ENCODE data around the gene PDE6B. TPM values are rescaled to one million over a fixed set of nuclear protein-coding genes. Genes with fewer than 3 reads are reported as not detected.
A peak's percentile ranks its signal among the peaks of the same experiment; 100 is the strongest.
"Not testable (repeated sequence)": the region's sequence is repeated elsewhere in the genome, so short reads cannot be mapped to it uniquely, and the experiment has no call there.

PDE6B gene
- total RNA-seq, 2 experiments from 2014 or later, result not detected

DNA sequence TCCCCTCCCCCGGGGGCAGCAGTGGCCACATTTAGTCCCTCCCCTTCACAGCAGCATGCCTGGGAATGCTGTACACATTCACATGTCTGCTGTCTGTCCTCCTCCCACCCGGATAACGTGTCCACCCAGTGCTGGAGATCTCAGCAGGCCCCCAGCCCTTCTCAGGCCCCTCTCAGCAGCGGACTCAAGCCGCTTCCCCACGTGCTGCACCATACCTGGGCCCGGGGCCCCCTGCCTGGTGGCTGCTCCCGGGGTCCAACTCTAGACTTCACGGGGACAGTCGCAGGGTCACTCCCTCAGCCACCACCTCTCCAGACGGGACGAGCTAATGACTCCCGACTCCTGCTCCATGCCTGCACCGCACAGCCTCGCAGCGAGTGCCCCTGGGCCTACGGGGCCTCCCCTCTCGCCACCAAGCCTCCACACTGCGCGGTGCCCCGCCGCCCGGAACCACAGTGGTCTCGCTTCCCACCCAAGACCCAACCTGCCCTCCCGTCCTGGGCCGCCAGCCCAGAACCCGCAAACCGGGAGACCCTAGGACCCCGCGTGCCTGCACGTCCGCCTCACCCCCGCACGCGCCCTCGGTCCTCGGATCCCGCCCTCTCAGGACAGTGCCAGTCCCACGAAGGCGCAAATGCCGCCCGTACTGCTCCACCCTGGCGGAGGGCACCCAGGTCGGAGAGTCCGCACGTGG, 79.0 kb downstream of the PDE6B start:
- POLR2A ChIA-PET, result no interaction called here

DNA sequence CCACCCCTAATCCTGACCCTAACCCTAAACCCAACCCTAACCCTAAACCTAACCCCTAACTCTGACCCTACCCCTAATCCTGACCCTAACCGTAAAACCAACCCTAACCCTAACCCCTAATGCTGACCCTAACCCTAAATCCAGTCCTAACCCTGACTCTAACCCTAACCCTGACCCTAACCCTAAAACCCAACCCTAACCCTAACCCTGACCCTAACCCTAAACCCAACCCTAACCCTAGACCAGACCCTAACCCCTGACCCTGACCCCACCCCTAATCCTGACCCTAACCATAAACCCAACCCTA, 79.6 kb downstream of the PDE6B start:
- Histone ChIP-seq H3K4me1 (ENCODE audit: insufficient read depth, low read length, poor library complexity, severe bottlenecking) (peaks cover 12% of the 10 kb centered on the region), H3K4me3 (ENCODE audit: low read depth, low read length, poor library complexity, severe bottlenecking) (peak overlapping the region; percentile 82), H3K4me2 (ENCODE audit: low read length) (no peak overlapping the region), H3K79me2 (ENCODE audit: insufficient read depth, low read depth, low read length) (peaks cover 14% of the 10 kb centered on the region; the same call in 1 of the 2 replicates), H3K9me2 (ENCODE audit: insufficient read depth, low read length) (no peaks in the 10 kb centered on the region), H4K20me1 (ENCODE audit: insufficient read depth, low read length) (no peaks in the 10 kb centered on the region), H3K36me3 (ENCODE audit: insufficient read depth, low read length) (peaks cover 11% of the 10 kb centered on the region), H2AFZ (ENCODE audit: low read length) (no peak overlapping the region), H3K27ac (ENCODE audit: low read depth, low read length, poor library complexity, severe bottlenecking) (no peak overlapping the region), H3K9me3 (ENCODE audit: low read length) (no peaks in the 10 kb centered on the region)
- ChIA-PET POLR2A (no interaction called here), CTCF (ENCODE audit: unreplicated experiment) (no interaction called here)
- BruUV-seq (replicated peaks), result no TSS peak
- TF ChIP-seq, protein P1, sequence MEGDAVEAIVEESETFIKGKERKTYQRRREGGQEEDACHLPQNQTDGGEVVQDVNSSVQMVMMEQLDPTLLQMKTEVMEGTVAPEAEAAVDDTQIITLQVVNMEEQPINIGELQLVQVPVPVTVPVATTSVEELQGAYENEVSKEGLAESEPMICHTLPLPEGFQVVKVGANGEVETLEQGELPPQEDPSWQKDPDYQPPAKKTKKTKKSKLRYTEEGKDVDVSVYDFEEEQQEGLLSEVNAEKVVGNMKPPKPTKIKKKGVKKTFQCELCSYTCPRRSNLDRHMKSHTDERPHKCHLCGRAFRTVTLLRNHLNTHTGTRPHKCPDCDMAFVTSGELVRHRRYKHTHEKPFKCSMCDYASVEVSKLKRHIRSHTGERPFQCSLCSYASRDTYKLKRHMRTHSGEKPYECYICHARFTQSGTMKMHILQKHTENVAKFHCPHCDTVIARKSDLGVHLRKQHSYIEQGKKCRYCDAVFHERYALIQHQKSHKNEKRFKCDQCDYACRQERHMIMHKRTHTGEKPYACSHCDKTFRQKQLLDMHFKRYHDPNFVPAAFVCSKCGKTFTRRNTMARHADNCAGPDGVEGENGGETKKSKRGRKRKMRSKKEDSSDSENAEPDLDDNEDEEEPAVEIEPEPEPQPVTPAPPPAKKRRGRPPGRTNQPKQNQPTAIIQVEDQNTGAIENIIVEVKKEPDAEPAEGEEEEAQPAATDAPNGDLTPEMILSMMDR (conservative IDR thresholded peaks at IDR 0.05; ENCODE audit: low read length), result no peak
- no peak for TF ChIP-seq EZH2phosphoT487 (IDR thresholded peaks at IDR 0.05; ENCODE audit: borderline replicate concordance, low read depth, low read length)
- intact Hi-C loops (cut with micrococcal nuclease; ENCODE audit: unreplicated experiment), result no loop called here
- DNase-seq (ENCODE audit: low spot score), result no peak

More for the DNA sequence above, 79.0 kb downstream of the PDE6B start:
- BruUV-seq (replicated peaks), result no TSS peak
- Histone ChIP-seq H3K9me3 (ENCODE audit: low read length) (no peaks in the 10 kb centered on the region), H3K4me2 (ENCODE audit: low read length) (no peak overlapping the region), H3K36me3 (ENCODE audit: insufficient read depth, low read length) (peaks cover 11% of the 10 kb centered on the region), H3K79me2 (ENCODE audit: insufficient read depth, low read depth, low read length) (peaks cover 14% of the 10 kb centered on the region; the same call in 1 of the 2 replicates), H2AFZ (ENCODE audit: low read length) (no peak overlapping the region), H3K4me3 (ENCODE audit: low read depth, low read length, poor library complexity, severe bottlenecking) (no peak overlapping the region), H3K4me1 (ENCODE audit: insufficient read depth, low read length, poor library complexity, severe bottlenecking) (peaks cover 17% of the 10 kb centered on the region), H4K20me1 (ENCODE audit: insufficient read depth, low read length) (no peaks in the 10 kb centered on the region), H3K9me2 (ENCODE audit: insufficient read depth, low read length) (no peaks in the 10 kb centered on the region), H3K27ac (ENCODE audit: low read depth, low read length, poor library complexity, severe bottlenecking) (no peak overlapping the region)
- CTCF ChIA-PET (ENCODE audit: unreplicated experiment), result no interaction called here
- intact Hi-C loops (cut with micrococcal nuclease; ENCODE audit: unreplicated experiment), result no loop called here
- DNase-seq (ENCODE audit: low spot score), result no peak
- no peak for TF ChIP-seq EZH2phosphoT487 (IDR thresholded peaks at IDR 0.05; ENCODE audit: borderline replicate concordance, low read depth, low read length)
- TF ChIP-seq, protein P1 (conservative IDR thresholded peaks at IDR 0.05; ENCODE audit: low read length), result no peak

DNA sequence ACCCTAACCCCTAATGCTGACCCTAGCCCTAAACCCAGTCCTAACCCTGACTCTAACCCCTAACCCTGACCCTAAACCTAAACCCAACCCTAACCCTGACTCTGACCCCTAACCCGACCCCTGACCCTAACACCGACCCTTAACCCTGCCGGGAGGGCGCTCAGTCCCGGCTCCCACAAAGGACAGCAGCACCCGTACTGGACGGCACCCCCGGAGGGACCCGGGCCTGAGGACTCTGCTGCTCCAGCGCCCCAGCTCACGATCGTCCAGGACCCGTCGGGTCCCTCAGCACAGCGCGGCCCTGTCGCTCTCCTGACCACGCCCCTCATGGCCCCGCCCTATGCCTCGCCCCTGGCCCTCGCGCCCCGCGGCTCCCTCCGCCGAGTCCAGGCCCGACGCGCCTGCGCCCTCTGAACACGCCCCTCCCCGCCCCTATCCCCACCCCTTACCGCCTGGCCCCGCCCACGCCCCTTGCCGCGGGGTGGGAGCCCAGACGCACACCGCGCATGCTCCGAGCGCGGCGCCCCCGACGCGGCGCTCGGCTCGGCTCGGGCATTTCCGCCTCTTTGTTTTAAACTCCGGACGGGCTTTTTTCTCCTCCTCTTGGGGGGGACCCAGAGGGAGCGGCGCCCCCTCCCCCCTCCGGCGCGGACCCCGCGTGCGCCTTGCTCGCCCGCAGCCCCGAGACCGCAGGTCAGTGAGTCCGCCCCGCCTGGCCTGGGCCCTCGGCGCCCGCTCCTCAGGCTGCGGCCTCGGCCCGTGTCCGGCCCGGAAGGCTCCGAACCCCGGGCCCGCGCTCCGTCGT, 80.1 kb downstream of the PDE6B start, which contains the start of gene PCGF3:
Gene PCGF3, plus strand, starts transcription at position 555 of the 805 bp plus-strand sequence. CDS start 27,849 bp downstream, outside the sequence.
- Histone ChIP-seq H3K4me3 (ENCODE audit: low read depth, low read length, poor library complexity, severe bottlenecking) (peak within 1 kb of the TSS; percentile 82), H3K36me3 (ENCODE audit: insufficient read depth, low read length) (peaks cover 15% of the 10 kb centered on the region), H3K4me2 (ENCODE audit: low read length) (peak within 1 kb of the TSS; percentile 74), H2AFZ (ENCODE audit: low read length) (peak within 1 kb of the TSS; percentile 66), H3K27ac (ENCODE audit: low read depth, low read length, poor library complexity, severe bottlenecking) (peak within 1 kb of the TSS; percentile 29), H3K9me2 (ENCODE audit: insufficient read depth, low read length) (no peaks in the 10 kb centered on the region), H3K79me2 (ENCODE audit: insufficient read depth, low read depth, low read length) (peaks cover 14% of the 10 kb centered on the region; the same call in 1 of the 2 replicates), H4K20me1 (ENCODE audit: insufficient read depth, low read length) (no peaks in the 10 kb centered on the region), H3K9me3 (ENCODE audit: low read length) (no peaks in the 10 kb centered on the region), H3K4me1 (ENCODE audit: insufficient read depth, low read length, poor library complexity, severe bottlenecking) (peaks cover 6% of the 10 kb centered on the region)
- BruUV-seq (replicated peaks), result no TSS peak
- CTCF ChIA-PET (ENCODE audit: unreplicated experiment), result no interaction called here
- intact Hi-C loops (cut with micrococcal nuclease; ENCODE audit: unreplicated experiment), result no loop called here
- POLR2A ChIA-PET, result no interaction called here
- peak; percentile 92 for DNase-seq (ENCODE audit: low spot score)
- TF ChIP-seq, protein P1 (conservative IDR thresholded peaks at IDR 0.05; ENCODE audit: low read length), result no peak
- TF ChIP-seq EZH2phosphoT487 (IDR thresholded peaks at IDR 0.05; ENCODE audit: borderline replicate concordance, low read depth, low read length), result no peak

DNA sequence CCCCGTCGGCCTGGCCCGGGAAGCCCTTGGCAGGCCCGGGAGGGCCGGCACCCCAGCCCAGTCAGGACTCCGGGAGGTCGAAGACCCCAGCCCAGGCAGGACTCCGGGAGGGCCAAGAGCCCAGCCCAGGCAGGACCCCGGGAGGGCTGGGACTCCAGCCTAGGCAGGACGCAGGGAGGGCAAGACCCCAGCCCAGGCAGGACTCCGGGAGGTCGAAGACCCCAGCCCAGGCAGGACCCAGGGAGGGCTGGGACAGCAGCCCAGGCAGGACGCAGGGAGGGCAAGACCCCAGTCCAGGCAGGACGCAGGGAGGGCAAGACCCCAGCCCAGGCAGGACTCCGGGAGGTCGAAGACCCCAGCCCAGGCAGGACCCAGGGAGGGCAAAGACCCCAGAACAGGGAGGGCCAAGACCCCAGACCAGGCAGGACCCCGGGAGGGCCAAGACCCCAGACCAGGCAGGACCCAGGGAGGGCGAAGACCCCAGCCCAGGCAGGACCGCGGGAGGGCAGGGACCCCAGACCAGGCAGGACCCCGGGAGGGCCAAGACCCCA, 80.8 kb downstream of the PDE6B start:
- BruUV-seq (replicated peaks); H3K4me1 ChIP-seq (ENCODE audit: insufficient read depth, low read length, poor library complexity, severe bottlenecking); H3K9me3 ChIP-seq (ENCODE audit: low read length); H4K20me1 ChIP-seq (ENCODE audit: insufficient read depth, low read length); CTCF ChIA-PET (ENCODE audit: unreplicated experiment); POLR2A ChIA-PET; H3K9me2 ChIP-seq (ENCODE audit: insufficient read depth, low read length); DNase-seq (ENCODE audit: low spot score); intact Hi-C loops (cut with micrococcal nuclease; ENCODE audit: unreplicated experiment): not testable (repeated sequence)
- Histone ChIP-seq H3K79me2 (ENCODE audit: insufficient read depth, low read depth, low read length) (peaks cover 14% of the 10 kb centered on the region; the same call in 1 of the 2 replicates), H3K4me3 (ENCODE audit: low read depth, low read length, poor library complexity, severe bottlenecking) (peak overlapping the region; percentile 82), H3K4me2 (ENCODE audit: low read length) (peak overlapping the region; percentile 74), H2AFZ (ENCODE audit: low read length) (peak overlapping the region; percentile 66), H3K36me3 (ENCODE audit: insufficient read depth, low read length) (peaks cover 21% of the 10 kb centered on the region), H3K27ac (ENCODE audit: low read depth, low read length, poor library complexity, severe bottlenecking) (peak overlapping the region; percentile 29)
